ENCODE measurements around the gene ERMARD. TPM values are rescaled to one million over a fixed set of nuclear protein-coding genes. Genes with fewer than 3 reads are reported as not detected.

Gene ERMARD
- total RNA-seq, 1 experiment from 2014 or later = 13.6 TPM

- Mint-ChIP-seq H3K9me3 (peaks cover 0 to 1% of the 10 kb centered on the region in 2 experiments; a peak in 4 of 5 replicates), H3K27ac (no peak overlapping the region), H3K36me3 (ENCODE audit: insufficient read depth in 1 of 3, low read depth in 3 of 3) (no peaks in the 10 kb centered on the region), H3K4me3 (no peak overlapping the region), H3K27me3 (ENCODE audit: low read depth) (peaks cover 43% of the 10 kb centered on the region), H3K4me1 (peaks cover 16 to 22% of the 10 kb centered on the region in 2 experiments)
- no peak overlapping the region for H4K8ac ChIP-seq (replicated peaks; ENCODE audit: insufficient read length, low read depth, low read length)
- no peak overlapping the region for H3T11ph ChIP-seq (ENCODE audit: low read length)
- DNase-seq = peak; percentile 11
- H2BK20ac ChIP-seq (ENCODE audit: low read depth, low read length, poor library complexity, severe bottlenecking) = no peak overlapping the region
- no peak overlapping the region for H3K9ac ChIP-seq (ENCODE audit: extremely low read depth, insufficient read length, low read length)
- H3K4ac ChIP-seq (ENCODE audit: low read depth, low read length) = no peak overlapping the region
- H3K9me3 ChIP-seq (ENCODE audit: control insufficient read depth, low read depth, low read length) = no peaks in the 10 kb centered on the region
- H2AK5ac ChIP-seq (ENCODE audit: insufficient read length, low read length) = no peak overlapping the region
- no peak overlapping the region for H3K56ac ChIP-seq (ENCODE audit: insufficient read length, low read depth, low read length)
- no CpG with 5 or more reads among the region's 3 CpGs for WGBS (ENCODE audit: extremely low coverage, insufficient read length, low lambda C conversion rate)
- H3K23ac ChIP-seq (ENCODE audit: insufficient read length, low read depth, low read length) = no peak overlapping the region
- H2BK15ac ChIP-seq (ENCODE audit: low read depth, low read length) = no peak overlapping the region
- no peak overlapping the region for H3K14ac ChIP-seq (ENCODE audit: insufficient read depth, low read length)
- no peak for TF ChIP-seq CTCF (conservative IDR thresholded peaks at IDR 0.05)
- 0 out of 2 replicates have a peak, but pooled peaks cover 2% of the 10 kb centered on the region for H3K27me3 ChIP-seq (ENCODE audit: insufficient read depth, low read length)
- no peak overlapping the region for H2BK12ac ChIP-seq (ENCODE audit: insufficient read length, low read depth, low read length)
- H4K5ac ChIP-seq (ENCODE audit: insufficient read length, low read depth, low read length) = no peak overlapping the region
- H3K27ac ChIP-seq (ENCODE audit: insufficient read length, low read depth, low read length) = no peak overlapping the region
- no peaks in the 10 kb centered on the region for H3K79me1 ChIP-seq (ENCODE audit: insufficient read depth, low read depth, low read length, poor library complexity, severe bottlenecking)
- H3K4me2 ChIP-seq (ENCODE audit: insufficient read depth, insufficient read length, low read length) = no peak overlapping the region
- H3K18ac ChIP-seq (ENCODE audit: insufficient read length, low read depth, low read length) = no peak overlapping the region
- H2BK120ac ChIP-seq (ENCODE audit: low read depth, low read length, poor library complexity, severe bottlenecking) = no peak overlapping the region
- H2BK5ac ChIP-seq (ENCODE audit: insufficient read length, low read length) = no peak overlapping the region
- H3K4me1 ChIP-seq (ENCODE audit: insufficient read depth, low read length) = no peaks in the 10 kb centered on the region
- no peak overlapping the region for H2AFZ ChIP-seq (ENCODE audit: low read length)
- no peaks in the 10 kb centered on the region for H3K23me2 ChIP-seq (ENCODE audit: insufficient read length, low read depth, low read length, poor library complexity, severe bottlenecking)
- no peaks in the 10 kb centered on the region for H4K20me1 ChIP-seq (ENCODE audit: control insufficient read depth, insufficient read depth, insufficient read length)
- no peaks in the 10 kb centered on the region for H3K79me2 ChIP-seq (ENCODE audit: insufficient read depth, low read length)
- H4K91ac ChIP-seq (ENCODE audit: insufficient read length, low read depth, low read length) = no peak overlapping the region
Observed at GRCh38 chr6:169808608-169808967, 57.2 kb downstream of the ERMARD start.
